HG03060 (cell line): ENCODE measurements around the gene LRP2BP.
"Not testable (repeated sequence)": the region's sequence is repeated elsewhere in the genome, so short reads cannot be mapped to it uniquely, and the experiment has no call there.

ENCODE experiments used
- ATAC-seq: cut with Tn5 transposase; IDR thresholded peaks from one replicate; pipeline ENCODE4 v1.9.1; 2021; ENCODE audit warnings: low read depth, moderate number of reproducible peaks; ENCODE audit not compliant: unreplicated experiment

LRP2BP gene

DNA sequence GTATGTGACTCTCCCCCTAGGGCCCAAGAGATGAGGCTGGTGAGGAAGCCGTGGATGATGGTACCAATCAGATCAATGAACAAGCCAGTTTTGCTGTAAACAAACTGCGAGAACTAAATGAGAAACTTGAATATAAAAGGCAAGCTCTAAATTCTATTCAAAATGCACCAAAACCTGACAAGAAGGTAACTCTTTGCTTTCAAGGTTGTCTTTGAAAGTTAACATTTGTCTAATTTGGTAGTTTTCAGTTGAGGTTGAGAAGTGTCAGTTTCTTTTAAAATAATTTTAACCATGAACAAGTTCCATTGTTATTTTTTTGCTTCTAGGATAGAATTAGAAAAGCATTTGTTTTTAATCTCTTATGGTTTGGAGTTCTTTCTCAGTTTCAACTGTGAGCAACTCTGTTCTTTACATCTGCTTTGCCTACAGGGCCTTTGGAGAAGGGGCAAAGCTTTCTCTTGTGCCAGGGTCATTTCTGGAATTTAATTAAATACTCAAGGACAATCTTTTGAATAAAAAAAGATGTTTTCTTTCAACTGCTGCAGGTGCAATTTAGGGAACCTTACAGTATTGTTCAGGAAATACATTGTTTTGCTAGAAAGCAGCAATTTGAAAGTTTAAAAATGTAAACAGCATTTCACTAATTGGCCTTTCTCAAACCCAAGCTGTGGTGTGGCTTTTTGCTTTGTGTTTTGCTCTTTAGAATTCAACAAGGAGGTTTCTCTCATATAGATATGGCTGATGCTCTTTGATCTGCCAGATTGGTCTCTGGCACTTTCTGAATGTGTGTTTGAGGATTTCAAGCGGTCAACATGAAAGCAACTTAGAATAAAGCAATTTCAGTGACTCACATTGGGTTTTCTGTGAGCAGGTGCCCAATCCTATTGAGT lies 62.9 kb downstream of the LRP2BP start:
- ATAC-seq, result peak; percentile 70

DNA sequence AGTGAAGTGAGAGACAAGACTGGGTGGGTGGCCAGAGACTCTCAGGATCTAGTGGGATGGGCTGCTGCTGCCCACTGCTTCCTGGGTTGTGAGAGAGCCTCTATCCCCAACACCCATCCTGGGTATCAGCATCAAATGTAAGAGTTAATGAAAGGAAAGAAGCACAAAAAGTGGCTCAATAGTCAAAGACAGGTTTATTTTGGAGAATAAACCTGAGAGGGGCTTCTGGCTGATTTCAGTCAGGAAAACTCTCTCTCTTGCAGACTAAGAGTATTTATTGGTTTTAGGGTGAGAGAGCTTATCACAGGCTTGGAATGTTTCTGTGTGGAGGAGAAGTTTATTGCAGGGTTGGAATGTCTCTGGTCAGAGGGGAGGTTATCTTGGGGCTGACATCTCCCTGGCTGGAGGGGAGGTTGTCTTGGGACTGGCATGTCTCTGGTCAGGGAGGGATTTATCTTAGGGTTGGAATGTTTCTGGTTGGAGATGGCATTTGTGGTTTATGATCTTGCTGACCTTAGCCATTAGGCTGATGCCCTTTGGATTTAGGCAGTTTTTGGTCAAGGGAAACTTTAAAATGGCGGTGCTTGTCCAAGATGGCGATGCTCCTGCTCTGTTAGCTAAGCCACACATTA lies 65.7 kb downstream of the LRP2BP start:
- ATAC-seq, result not testable (repeated sequence)

GRCh38 chr4:185328586-185328985 lies 67.1 kb downstream of the LRP2BP start:
- no peak for ATAC-seq

DNA sequence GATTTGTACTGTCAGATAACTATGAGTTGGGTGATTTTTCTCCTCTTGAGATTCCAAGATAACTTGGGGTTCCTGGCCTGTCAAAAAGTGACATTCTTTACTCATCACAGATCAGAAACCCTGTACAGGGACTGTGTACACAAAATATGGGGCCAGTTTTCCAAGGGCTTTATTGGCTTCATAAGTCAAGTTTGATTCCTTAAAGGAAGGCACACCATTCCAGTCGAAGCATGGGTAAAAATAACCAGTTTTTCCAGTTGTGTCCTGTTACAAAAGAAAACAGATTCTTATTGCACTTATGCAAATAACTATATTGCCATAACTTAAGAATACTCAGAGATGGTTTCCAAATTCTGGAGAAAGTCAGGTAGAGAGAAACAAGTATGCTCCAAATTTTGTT lies 70.0 kb downstream of the LRP2BP start:
- not testable (repeated sequence) for ATAC-seq

DNA sequence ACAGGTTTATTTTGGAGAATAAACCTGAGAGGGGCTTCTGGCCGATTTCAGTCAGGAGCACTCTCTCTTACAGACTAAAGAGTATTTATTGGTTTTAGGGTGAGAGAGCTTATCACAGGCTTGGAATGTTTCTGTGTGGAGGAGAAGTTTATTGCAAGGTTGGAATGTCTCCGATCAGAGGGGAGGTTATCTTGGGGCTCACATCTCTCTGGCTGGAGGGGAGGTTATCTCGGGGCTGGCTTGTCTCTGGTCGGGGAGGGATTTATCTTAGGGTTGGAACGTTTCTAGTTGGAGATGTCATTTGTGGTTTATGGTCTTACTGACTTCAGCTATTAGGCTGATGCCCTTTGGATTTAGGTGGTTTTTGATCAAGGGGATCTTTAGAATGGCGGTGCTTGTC lies 71.4 kb downstream of the LRP2BP start:
- ATAC-seq, result not testable (repeated sequence)

- ATAC-seq, result no peak
Observed at GRCh38 chr4:185323606-185324005, 72.1 kb downstream of the LRP2BP start.

DNA sequence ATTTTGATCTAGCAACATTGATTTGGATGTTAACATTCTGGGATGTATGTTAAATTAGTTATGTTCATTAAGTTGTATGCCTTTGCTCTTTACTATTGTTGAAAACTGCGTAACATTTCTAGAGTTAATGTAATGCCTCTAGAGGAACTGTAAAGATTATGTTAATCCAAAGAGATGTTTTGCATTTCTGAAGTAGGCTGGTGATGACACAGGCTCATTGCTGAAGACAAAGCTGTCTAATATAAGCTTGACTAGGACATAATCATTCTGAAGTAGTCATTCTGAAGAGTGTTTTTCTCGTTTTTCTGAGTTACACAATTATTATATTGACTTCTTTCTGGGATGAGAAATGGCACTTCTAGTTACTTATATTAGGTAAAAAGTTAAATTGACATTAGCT lies 72.9 kb downstream of the LRP2BP start:
- ATAC-seq, result no peak

- ATAC-seq, result no peak
Observed at GRCh38 chr4:185318679-185319078, 77.0 kb downstream of the LRP2BP start.

DNA sequence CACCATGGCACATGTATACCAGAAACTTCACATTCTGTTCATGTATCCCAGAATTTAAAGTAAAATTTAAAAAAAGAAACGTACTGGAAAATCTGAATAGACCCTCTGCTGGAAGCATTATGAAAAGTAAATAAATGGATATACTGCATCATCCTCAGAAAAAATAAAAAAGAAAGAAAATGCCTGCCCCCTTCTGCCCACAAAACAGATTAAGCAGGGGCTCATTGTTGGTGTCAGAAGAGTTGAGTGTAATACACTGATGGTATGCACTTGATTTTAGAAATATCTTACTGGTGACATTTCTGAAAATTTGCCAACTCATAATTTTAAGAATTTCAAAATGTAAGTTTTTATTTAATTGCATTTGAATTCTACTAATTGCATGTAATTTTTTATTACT lies 77.8 kb downstream of the LRP2BP start:
- ATAC-seq, result no peak

GRCh38 chr4:185317462-185317861 lies 78.3 kb downstream of the LRP2BP start:
- ATAC-seq, result not testable (repeated sequence)
